DOHH2 (cell line): ENCODE data around the gene ACTR1A.

Source experiments
- H3F3A ChIP-seq: fragments of 200-600 bp; sonication (generic), shearing (Covaris generic); 2 replicates; pipeline ENCODE4 v1.6.0; 2016; ENCODE audit warnings: antibody characterized with exemption, mild to moderate bottlenecking; ENCODE audit not compliant: control insufficient read depth, insufficient read depth
- H3K27ac ChIP-seq: fragments of 200-600 bp; sonication (generic); 2 replicates; pipeline ENCODE4 v1.5.1; 2014; ENCODE audit warnings: low read depth, mild to moderate bottlenecking, low read length, moderate library complexity
- H3K27me3 ChIP-seq: fragments of 200-600 bp; sonication (generic); 2 replicates; pipeline ENCODE4 v1.6.1; 2014; ENCODE audit warnings: mild to moderate bottlenecking, low read length, mixed read lengths; ENCODE audit not compliant: control insufficient read depth
- H3K36me3 ChIP-seq: fragments of 200-600 bp; sonication (generic); 2 replicates; pipeline ENCODE4 v1.6.1; 2014; ENCODE audit warnings: mild to moderate bottlenecking, low read length, moderate library complexity, mixed read lengths; ENCODE audit not compliant: control insufficient read depth
- H3K4me1 ChIP-seq: fragments of 200-600 bp; sonication (generic); 2 replicates; pipeline ENCODE4 v1.6.1; 2014; ENCODE audit warnings: mild to moderate bottlenecking, low read length, mixed read lengths; ENCODE audit not compliant: control insufficient read depth
- H3K4me2 ChIP-seq: fragments of 200-600 bp; sonication (generic); 2 replicates; pipeline ENCODE4 v1.6.0; 2014; ENCODE audit warnings: mild to moderate bottlenecking, low read length, moderate library complexity
- H3K4me3 ChIP-seq: fragments of 200-600 bp; sonication (generic); 2 replicates; pipeline ENCODE4 v1.5.1; 2014; ENCODE audit warnings: mild to moderate bottlenecking, low read length, mixed read lengths
- H3K79me2 ChIP-seq: fragments of 200-600 bp; sonication (generic); 2 replicates; pipeline ENCODE4 v1.6.1; 2014; ENCODE audit warnings: mild to moderate bottlenecking, low read length, mixed read lengths; ENCODE audit not compliant: control insufficient read depth
- H3K9me2 ChIP-seq: fragments of 200-600 bp; sonication (generic); replicated peaks from 2 replicates; pipeline ENCODE4 v1.6.1; 2014; ENCODE audit warnings: mild to moderate bottlenecking, low read length, mixed read lengths; ENCODE audit not compliant: control insufficient read depth
- H3K9me3 ChIP-seq: fragments of 200-600 bp; sonication (generic); 2 replicates; pipeline ENCODE4 v1.6.1; 2014; ENCODE audit warnings: antibody characterized with exemption, low read length, mixed read lengths; ENCODE audit not compliant: control insufficient read depth, insufficient read depth
- H4K20me1 ChIP-seq: fragments of 200-600 bp; sonication (generic); 2 replicates; pipeline ENCODE4 v1.6.0; 2014; ENCODE audit warnings: low read depth, mild to moderate bottlenecking, antibody characterized with exemption, low read length, moderate library complexity; ENCODE audit not compliant: control insufficient read depth, insufficient read depth
- CTCF ChIP-seq: fragments of 200-600 bp; sonication (generic); IDR thresholded peaks from one replicate; pipeline ENCODE4 v1.5.1; 2014; ENCODE audit warnings: antibody characterized with exemption, mild to moderate bottlenecking, low read depth, low read length; ENCODE audit not compliant: poor library complexity, severe bottlenecking
- EZH2phosphoT487 ChIP-seq: fragments of 200-600 bp; sonication (generic); IDR thresholded peaks from 2 replicates; pipeline ENCODE4 v1.6.1; 2017; ENCODE audit warnings: borderline replicate concordance, mild to moderate bottlenecking, antibody characterized with exemption, low read length, moderate library complexity, mixed read lengths

ACTR1A gene

DNA sequence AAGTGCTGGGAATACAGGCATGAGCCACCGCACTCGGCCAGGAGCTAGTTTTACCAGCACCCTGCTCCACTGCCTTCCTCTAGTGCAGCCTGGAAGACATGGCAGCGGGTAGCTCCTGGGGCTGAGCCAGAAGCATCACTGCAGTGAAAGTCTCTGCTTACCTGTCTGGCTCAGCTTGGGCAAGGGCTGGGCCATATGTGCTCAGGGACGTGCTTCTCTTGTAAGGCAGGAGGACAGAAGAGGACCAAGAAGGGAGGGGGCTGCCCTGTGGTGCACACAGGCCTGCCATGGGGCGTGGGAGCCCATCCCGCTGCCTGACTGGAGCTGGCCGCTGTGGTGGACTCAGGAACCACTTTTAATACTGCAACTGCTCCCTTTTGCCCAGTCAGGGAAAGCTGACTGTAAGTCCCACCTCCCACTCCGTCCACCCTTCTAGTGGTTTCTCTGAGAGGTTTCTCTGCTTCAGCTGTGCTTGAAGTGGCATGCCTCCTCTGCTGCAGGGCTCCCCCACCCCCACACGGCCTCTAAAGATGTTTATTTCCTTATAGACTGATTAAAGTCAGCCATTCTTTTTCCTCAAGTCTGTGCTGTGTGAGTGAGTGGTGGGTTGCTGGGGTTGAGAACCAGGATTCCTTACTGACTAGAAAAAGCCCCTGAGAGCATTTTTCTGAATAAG is 25.9 kb downstream of the ACTR1A start:
- Histone ChIP-seq H3K9me3 (no peaks in the 10 kb centered on the region), H3K9me2 (no peaks in the 10 kb centered on the region), H3F3A (no peaks in the 10 kb centered on the region), H3K4me1 (no peaks in the 10 kb centered on the region), H3K36me3 (peaks cover 62% of the 10 kb centered on the region), H3K27ac (no peak overlapping the region), H3K79me2 (no peaks in the 10 kb centered on the region), H4K20me1 (no peaks in the 10 kb centered on the region), H3K4me3 (no peak overlapping the region), H3K4me2 (no peak overlapping the region), H3K27me3 (no peaks in the 10 kb centered on the region)
- no peak for TF ChIP-seq EZH2phosphoT487

- Histone ChIP-seq H3K4me2 (no peak overlapping the region), H3K4me1 (no peaks in the 10 kb centered on the region), H3K9me3 (no peaks in the 10 kb centered on the region), H3K9me2 (no peaks in the 10 kb centered on the region), H3K4me3 (no peak overlapping the region), H3K79me2 (no peaks in the 10 kb centered on the region), H4K20me1 (no peaks in the 10 kb centered on the region), H3F3A (no peaks in the 10 kb centered on the region), H3K27me3 (no peaks in the 10 kb centered on the region), H3K27ac (no peak overlapping the region), H3K36me3 (peaks cover 58% of the 10 kb centered on the region)
- no peak for TF ChIP-seq EZH2phosphoT487
- no peak for TF ChIP-seq CTCF
Measured at GRCh38 chr10:102475451-102476040, 27.0 kb downstream of the ACTR1A start.

- no peak for TF ChIP-seq CTCF
- TF ChIP-seq EZH2phosphoT487 = no peak
- Histone ChIP-seq H3K9me3 (no peaks in the 10 kb centered on the region), H3K4me2 (no peak overlapping the region), H3K36me3 (peaks cover 48% of the 10 kb centered on the region), H3F3A (no peaks in the 10 kb centered on the region), H3K27me3 (no peaks in the 10 kb centered on the region), H3K4me1 (no peaks in the 10 kb centered on the region), H3K4me3 (no peak overlapping the region), H3K9me2 (no peaks in the 10 kb centered on the region), H4K20me1 (no peaks in the 10 kb centered on the region), H3K27ac (no peak overlapping the region), H3K79me2 (no peaks in the 10 kb centered on the region)
Measured at GRCh38 chr10:102473445-102474331, 28.8 kb downstream of the ACTR1A start.
